GM12878 (cell line): ENCODE measurements around the gene B4GALT5. TPM values are rescaled to one million over a fixed set of nuclear protein-coding genes. Genes with fewer than 3 reads are reported as not detected.

Experiments used
- ATAC-seq: fragments of 200-7000 bp; cut with Tn5 transposase; 3 replicates; pipeline ENCODE4 v1.9.1; 2020; ENCODE audit warnings: mild to moderate bottlenecking, moderate library complexity
- BruUV-seq: library from RNA; stranded (reverse); fragments of 400-500 nt; replicated peaks from 2 replicates; lab custom pipeline; 2021; lab: Mats Ljungman, UMichigan
- CTCF ChIA-PET: fragments of 300-600 bp; sonication (Branson Sonifier 250); formaldehyde crosslinking; extraction: SDS; loops from one replicate; lab custom pipeline; 2021; ENCODE audit warnings: inconsistent platforms; lab: Yijun Ruan, JAX
- POLR2A ChIA-PET: fragments of 350-600 bp; formaldehyde crosslinking; extraction: SDS; loops from one replicate; lab custom pipeline; 2021; ENCODE audit warnings: inconsistent platforms; lab: Charles Lee
- RAD21 ChIA-PET: fragments of 300-600 bp; sonication (Branson Sonifier 250); formaldehyde crosslinking; loops from one replicate; lab custom pipeline; 2023; ENCODE audit warnings: antibody characterized with exemption; ENCODE audit not compliant: unreplicated experiment; lab: Charles Lee
- SMC1A ChIA-PET: fragments of 300-600 bp; sonication (Branson Sonifier 250); formaldehyde crosslinking; loops from one replicate; lab custom pipeline; 2023; ENCODE audit not compliant: unreplicated experiment, uncharacterized antibody; lab: Charles Lee
- DNase-seq: peaks from one replicate; pipeline ENCODE4 v3.0.0-alpha.2; 2011; ENCODE audit warnings: low read depth, low spot score
- FAIRE-seq: peaks from 3 replicates; lab custom pipeline; 2011; peaks lifted over from hg19 to GRCh38; lab: Jason Lieb, UNC
- H2AFZ ChIP-seq: 2 replicates; pipeline ENCODE4 v1.6.0; 2011; ENCODE audit warnings: low read depth, low read length, control low read depth; ENCODE audit not compliant: control insufficient read depth
- H3K27ac ChIP-seq: 2 replicates; pipeline ENCODE4 v1.5.1; 2011; ENCODE audit warnings: control low read depth; ENCODE audit not compliant: control insufficient read depth, insufficient read depth
- H3K27me3 ChIP-seq, 2 experiments: replicated peaks in 1 of 2; 2 replicates each; pipeline versions ENCODE4 v1.6.0 to v1.6.1; 2011; ENCODE audit warnings: low read length in 1 of 2; ENCODE audit not compliant: control insufficient read depth in 2 of 2, insufficient read depth in 2 of 2
- H3K36me3 ChIP-seq, 2 experiments: 2 replicates each; pipeline ENCODE4 v1.5.1; 2011; ENCODE audit warnings: low read length in 1 of 2; ENCODE audit not compliant: control insufficient read depth in 2 of 2, insufficient read depth in 2 of 2
- H3K4me1 ChIP-seq: 2 replicates; pipeline ENCODE4 v1.6.1; 2011; ENCODE audit warnings: mild to moderate bottlenecking, low read length, moderate library complexity, mixed read lengths; ENCODE audit not compliant: control insufficient read depth, insufficient read depth
- H3K4me2 ChIP-seq: 2 replicates; pipeline ENCODE4 v1.6.0; 2011; ENCODE audit warnings: control low read depth; ENCODE audit not compliant: control insufficient read depth, insufficient read depth
- H3K4me3 ChIP-seq: fragments of 200-600 bp; sonication (generic); 2 replicates; pipeline ENCODE4 v1.5.1; 2016
- H3K79me2 ChIP-seq: 2 replicates; pipeline ENCODE4 v1.6.0; 2011; ENCODE audit warnings: low read length; ENCODE audit not compliant: control insufficient read depth, insufficient read depth
- H3K9ac ChIP-seq: 2 replicates; pipeline ENCODE4 v1.8.0; 2011; ENCODE audit warnings: low read length, control low read depth, mixed read lengths; ENCODE audit not compliant: control insufficient read depth, insufficient read depth
- H3K9me3 ChIP-seq: replicated peaks from 3 replicates; pipeline ENCODE4 v1.5.1; 2011; ENCODE audit warnings: mild to moderate bottlenecking, low read length; ENCODE audit not compliant: control insufficient read depth, insufficient read depth
- H4K20me1 ChIP-seq: 2 replicates; pipeline ENCODE4 v1.6.0; 2011; ENCODE audit not compliant: control insufficient read depth, insufficient read depth
- ATF3 ChIP-seq: IDR thresholded peaks from 2 replicates; pipeline ENCODE4 v1.6.1; 2011; ENCODE audit warnings: low read depth, mild to moderate bottlenecking, low read length, moderate library complexity, borderline replicate concordance; ENCODE audit errors: extremely low read depth
- CHD1 ChIP-seq: IDR thresholded peaks from 2 replicates; pipeline ENCODE4 v1.6.1; 2012; ENCODE audit warnings: low read depth, low read length, improper control_type of control experiment
- CREB1 ChIP-seq: IDR thresholded peaks from 2 replicates; pipeline ENCODE4 v1.6.1; 2012; ENCODE audit warnings: low read depth, mild to moderate bottlenecking, inconsistent platforms
- EED ChIP-seq: sonication (generic); IDR thresholded peaks from 2 replicates; pipeline ENCODE4 v1.6.1; 2016; ENCODE audit warnings: antibody characterized with exemption, low read depth
- EGR1 ChIP-seq, 2 experiments: IDR thresholded peaks; 1 replicate in 1 of 2; 2 replicates in 1 of 2; pipeline ENCODE4 v1.6.1; 2011 to 2012; ENCODE audit warnings: low read depth in 2 of 2, low read length in 2 of 2, borderline replicate concordance in 1 of 2, mild to moderate bottlenecking in 1 of 2, moderate library complexity in 1 of 2
- EP300 ChIP-seq, 2 experiments: fragments of 150-350 bp in 1 of 2; IDR thresholded peaks; 2 replicates each; pipeline ENCODE4 v1.6.1; 2011 to 2012; ENCODE audit warnings: low read depth in 2 of 2, low read length in 2 of 2, borderline replicate concordance in 1 of 2, improper control_type of control experiment in 1 of 2, inconsistent platforms in 1 of 2; ENCODE audit not compliant: control insufficient read depth in 1 of 2
- HDAC2 ChIP-seq: fragments of 200-600 bp; sonication (generic); IDR thresholded peaks from 2 replicates; pipeline ENCODE4 v1.6.1; 2017
- HDGF ChIP-seq: fragments of 450-650 bp; IDR thresholded peaks from 2 replicates; pipeline ENCODE4 v1.6.1; 2016; ENCODE audit warnings: antibody characterized with exemption
- IKZF1 ChIP-seq: fragments of 450-650 bp; conservative IDR thresholded peaks from 2 replicates; pipeline ENCODE4 v1.6.1; 2017; ENCODE audit warnings: antibody characterized with exemption, mild to moderate bottlenecking
- IKZF2 ChIP-seq, 2 experiments: fragments of 450-650 bp; IDR thresholded peaks; 2 replicates each; pipeline ENCODE4 v1.6.1; 2017; ENCODE audit warnings: mild to moderate bottlenecking in 2 of 2, moderate library complexity in 2 of 2
- LARP7 ChIP-seq: fragments of 450-650 bp; IDR thresholded peaks from 2 replicates; pipeline ENCODE4 v1.6.1; 2017; ENCODE audit warnings: mild to moderate bottlenecking
- POU2F2 ChIP-seq: IDR thresholded peaks from 3 replicates; pipeline ENCODE4 v1.6.1; 2011; ENCODE audit warnings: low read depth, mild to moderate bottlenecking, low read length, borderline replicate concordance
- SMAD5 ChIP-seq: IDR thresholded peaks from 2 replicates; pipeline ENCODE4 v1.6.1; 2016; ENCODE audit warnings: antibody characterized with exemption, low read depth
- SREBF1 ChIP-seq: IDR thresholded peaks from 2 replicates; pipeline ENCODE4 v1.6.1; 2012; ENCODE audit warnings: mild to moderate bottlenecking, low read length
- ZNF622 ChIP-seq: fragments of 450-650 bp; IDR thresholded peaks from 2 replicates; pipeline ENCODE4 v1.6.1; 2017; ENCODE audit warnings: mild to moderate bottlenecking, inconsistent platforms
- WGBS: methylation state at CpG from one replicate; pipeline ENCODE4 v1.1.6; 2016; ENCODE audit warnings: low lambda C conversion rate; ENCODE audit not compliant: insufficient replicate concordance, insufficient coverage; ENCODE audit errors: missing lambda C conversion rate; 5-methylcytosine and 5-hydroxymethylcytosine counted together
- in situ Hi-C: fragments of 300-500 bp; cut with MboI; formaldehyde crosslinking; loops from 9 replicates; pipeline ENCODE4 v1.14.3; 2018; ENCODE audit warnings: mixed read lengths
- intact Hi-C: fragments of 100-400 bp; cut with micrococcal nuclease; formaldehyde crosslinking; loops from one replicate; pipeline ENCODE4 v1.14.2; 2022; ENCODE audit not compliant: unreplicated experiment
- polyA plus RNA-seq, 11 experiments: library from polyadenylated mRNA; depleted of rRNA in 4 of 11; unstranded in 6 of 11; stranded (reverse) in 5 of 11; fragments of >200 nt; fragmentation: Nextera tagmentation in 4 of 11; fragmentation: Illumina TruSeq in 1 of 11; extraction: Ambion mirVana in 4 of 11; extraction: Trizol in 1 of 11; gene quantifications; 1 replicate in 1 of 11; 2 replicates in 10 of 11; pipeline versions ENCODE4 v1.2.1 to v1.2.3, GENCODE V29; 2011 to 2016; ENCODE audit warnings: inconsistent platforms in 2 of 11, missing spikeins in 2 of 11, low read depth in 1 of 11
- total RNA-seq, 4 experiments: library from RNA; depleted of rRNA in 3 of 4; stranded (reverse); fragments of >200 nt in 3 of 4; fragmentation: Illumina TruSeq in 1 of 4; extraction: Trizol in 1 of 4; gene quantifications; 2 replicates each; pipeline versions ENCODE4 v1.2.1 to v1.2.3, GENCODE V29; 2013 to 2021

B4GALT5 gene
- total and polyA plus RNA-seq, 10 of the 15 experiments (the other 5 are each of a cell fraction or from before 2014, with no cell fraction given): 2.0 to 55.5 (median 20.2) TPM

GRCh38 chr20:49695830-49696229 is 17.8 kb downstream of the B4GALT5 start (continued):
- TF ChIP-seq CHD1 (no peak), ATF3 (no peak), SMAD5 (no peak)
- TF ChIP-seq, all 136 proteins: peak for 0

- SMC1A ChIA-PET: interaction anchor here (0.7 to 8.2 kb wide), 13 partner anchors 10 to 126 kb away, joined by 3 to 60 read pairs (median 7); no protein-coding TSS in a partner anchor
- intact Hi-C loops (no loop called here), in situ Hi-C loops (loop anchor here (25.0 kb wide), 1 partner anchor 818 kb away; the partner anchor contains the start of gene PTPN1)
- Histone ChIP-seq H3K4me3 (no peak overlapping the region), H3K4me2 (peak overlapping the region; percentile 38; the same call in 1 of the 2 replicates), H4K20me1 (peaks cover 3% of the 10 kb centered on the region; the same call in 1 of the 2 replicates), H3K79me2 (peaks cover 93% of the 10 kb centered on the region), H3K4me1 (peaks cover 52% of the 10 kb centered on the region), H3K36me3 (peaks cover 0 to 7% of the 10 kb centered on the region in 2 experiments; a peak in 2 of 4 replicates), H3K9ac (no peak overlapping the region), H3K27ac (no peak overlapping the region), H3K9me3 (no peaks in the 10 kb centered on the region; the same call in 2 of the 3 replicates), H2AFZ (no peak overlapping the region), H3K27me3 (no peaks in the 10 kb centered on the region)
- FAIRE-seq (no peak), ATAC-seq (peak; percentile 7; the same call in 1 of the 3 replicates), DNase-seq (no peak)
- no TSS peak for BruUV-seq
- POLR2A ChIA-PET: interaction anchor here (0.6 to 5.6 kb wide), 5 partner anchors 8 to 74 kb away, joined by 3 to 34 read pairs (median 7); no protein-coding TSS in a partner anchor
- 73% methylated on average over 2 of the region's 2 CpGs for WGBS
- TF ChIP-seq ZNF622 (no peak), EED (peak; percentile 46; the same call in 1 of the 2 replicates), EGR1 (IDR thresholded peaks at IDR 0.05; ENCODE audit: borderline replicate concordance in 1 of 2, low read depth in 2 of 2, low read length in 2 of 2) (no peak), SREBF1 (no peak), EP300 (IDR thresholded peaks at IDR 0.05; ENCODE audit: borderline replicate concordance in 1 of 2, control insufficient read depth in 1 of 2, low read depth in 2 of 2, low read length in 2 of 2) (no peak), CREB1 (no peak), LARP7 (no peak), IKZF2 (IDR thresholded peaks at IDR 0.05) (no peak; a peak in 1 of 4 replicates), IKZF1 (no peak), HDAC2 (no peak), HDGF (0 out of 2 replicates have a peak, but pooled peaks have one; percentile 37), POU2F2 (no peak)
- CTCF ChIA-PET: interaction anchor here (0.7 to 1.6 kb wide), 4 partner anchors 17 to 25 kb away, joined by 3 to 4 read pairs (median 4); no protein-coding TSS in a partner anchor
- RAD21 ChIA-PET: interaction anchor here (1.3 to 3.6 kb wide), 9 partner anchors 10 to 151 kb away, joined by 3 to 23 read pairs (median 13); no protein-coding TSS in a partner anchor
Measured at GRCh38 chr20:49694450-49695071, 19.1 kb downstream of the B4GALT5 start.
